ENCODE measurements around the gene ACE.
A peak's percentile ranks its signal among the peaks of the same experiment; 100 is the strongest.

ACE gene

DNA sequence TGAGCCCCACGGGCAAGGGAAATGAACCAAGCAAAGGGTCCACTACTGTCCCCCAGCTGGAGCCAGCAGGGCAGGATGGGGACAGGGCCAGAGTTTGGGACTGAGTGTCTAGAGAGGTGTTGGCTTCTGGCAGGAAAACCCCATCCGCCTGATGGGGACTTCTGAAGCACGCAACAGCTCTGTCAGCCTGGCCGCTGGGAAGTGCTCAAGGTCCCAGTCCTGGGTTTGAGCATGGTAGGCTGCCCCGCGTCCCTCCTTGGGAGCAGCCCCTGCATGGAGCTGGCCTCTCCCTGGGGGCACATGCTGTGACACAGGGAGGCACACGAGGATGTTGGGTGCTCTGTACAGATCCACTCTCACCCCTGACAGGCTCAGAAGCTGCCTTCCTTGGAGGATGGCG, 14.6 kb downstream of the ACE start:
- DNase-seq (ENCODE audit: low read depth): no peak

DNA sequence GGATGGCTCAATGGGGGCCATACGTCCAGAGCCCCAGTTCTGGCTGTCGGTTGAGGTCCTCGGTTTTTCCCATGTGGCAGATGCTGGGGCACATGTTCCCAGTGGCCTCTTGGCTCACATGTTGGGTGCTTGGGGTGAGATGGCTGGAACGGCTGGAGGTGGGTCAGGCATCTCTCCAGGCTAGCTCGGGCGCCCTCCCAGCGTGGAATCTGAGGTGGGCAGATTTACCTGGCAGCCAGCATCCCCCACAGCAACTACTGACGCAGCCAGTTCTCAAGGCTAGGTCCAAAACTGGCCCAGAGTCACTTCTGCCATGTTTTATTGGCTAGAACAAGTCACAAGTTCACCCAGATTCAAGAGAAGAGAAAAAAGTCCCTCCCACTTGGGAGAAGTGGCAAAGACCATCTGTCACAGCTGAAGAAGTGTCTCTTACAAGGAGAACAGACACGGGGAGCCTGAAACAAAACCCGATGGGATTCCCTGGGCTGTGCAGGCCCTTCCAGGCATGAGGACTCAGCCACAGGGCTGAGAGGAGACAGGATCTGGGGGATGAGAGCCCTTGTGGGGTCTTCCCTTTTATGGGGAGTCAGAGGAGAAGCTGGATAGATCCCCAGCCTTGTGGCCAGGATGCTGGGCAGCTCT, 15.2 kb downstream of the ACE start:
- DNase-seq (ENCODE audit: low read depth): no peak

DNA sequence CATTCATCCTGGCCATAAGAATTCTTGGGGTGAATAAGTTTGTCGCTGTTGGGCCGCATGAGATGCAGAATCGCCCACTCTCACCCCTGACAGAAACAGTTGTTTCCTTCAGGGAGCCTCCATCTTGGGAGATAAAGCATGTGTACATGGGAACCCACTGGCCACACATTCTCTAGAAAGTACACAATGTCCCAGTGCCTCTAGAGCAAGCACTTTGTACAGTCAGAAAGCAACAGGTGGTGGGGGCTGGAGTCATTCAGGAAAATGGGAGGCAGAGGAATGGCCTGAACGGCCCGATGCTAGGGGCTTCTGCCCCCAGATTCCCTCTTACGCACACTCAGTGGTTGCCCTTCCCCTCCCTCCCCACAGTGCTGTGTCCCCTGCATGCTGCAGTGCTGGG, 16.1 kb downstream of the ACE start:
- DNase-seq (ENCODE audit: low read depth): no peak

DNA sequence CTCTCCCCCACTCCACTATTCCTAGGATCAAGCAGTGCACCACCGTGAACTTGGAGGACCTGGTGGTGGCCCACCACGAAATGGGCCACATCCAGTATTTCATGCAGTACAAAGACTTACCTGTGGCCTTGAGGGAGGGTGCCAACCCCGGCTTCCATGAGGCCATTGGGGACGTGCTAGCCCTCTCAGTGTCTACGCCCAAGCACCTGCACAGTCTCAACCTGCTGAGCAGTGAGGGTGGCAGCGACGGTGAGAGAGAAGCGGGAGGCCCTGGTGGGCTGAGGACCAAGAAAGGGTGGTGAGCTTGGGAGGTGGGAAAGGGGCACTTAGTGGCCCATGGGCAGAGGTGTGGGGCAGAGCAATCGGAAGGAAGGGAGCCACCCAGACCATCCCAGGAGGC, 16.6 kb downstream of the ACE start:
- no peak for DNase-seq (ENCODE audit: low read depth)

DNA sequence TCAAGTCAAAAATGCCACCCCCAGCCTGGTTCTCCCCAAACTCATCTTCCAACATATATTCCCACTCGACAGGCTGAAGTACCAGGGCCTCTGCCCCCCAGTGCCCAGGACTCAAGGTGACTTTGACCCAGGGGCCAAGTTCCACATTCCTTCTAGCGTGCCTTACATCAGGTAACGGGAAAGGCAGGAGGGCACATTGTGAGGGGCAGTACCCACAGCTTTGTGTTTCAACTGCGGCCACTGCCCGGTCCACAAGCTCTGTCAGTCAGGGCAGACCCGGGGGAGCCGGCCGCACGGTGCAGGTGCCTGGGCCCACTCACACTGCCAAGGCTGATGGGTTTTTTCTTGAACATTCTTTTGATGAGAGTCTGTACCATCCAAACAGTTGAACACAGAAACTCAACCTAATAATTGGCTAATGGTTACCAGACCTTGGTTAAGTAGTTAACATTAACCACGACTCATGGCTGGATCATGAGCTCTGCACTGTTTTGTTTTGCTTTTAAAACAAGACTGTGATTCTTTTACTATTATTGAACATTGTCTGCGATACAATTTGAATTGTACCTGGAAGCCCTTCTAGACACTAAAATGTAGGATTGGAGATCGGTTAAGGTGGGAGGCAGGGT, 17.6 kb downstream of the ACE start:
- no peak for DNase-seq (ENCODE audit: low read depth)

DNA sequence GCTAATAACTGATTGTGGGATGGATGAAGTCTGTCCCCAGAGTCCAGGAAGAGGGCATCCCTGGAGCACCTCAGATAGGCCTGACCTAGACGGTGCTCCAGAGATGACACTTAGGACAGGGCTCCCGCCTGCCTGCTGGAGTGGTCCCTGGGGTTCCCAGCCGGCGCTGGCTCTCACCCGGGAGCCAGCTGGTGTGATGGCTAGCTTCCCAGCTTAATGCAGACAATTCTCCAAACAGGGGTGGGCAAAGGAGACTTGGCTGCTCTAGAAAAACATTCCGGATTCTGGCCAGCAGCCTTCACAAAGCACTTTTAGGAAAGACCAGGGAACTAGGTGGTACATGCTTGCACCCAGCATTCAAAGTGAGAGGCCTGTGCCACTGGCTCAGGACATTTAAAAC, 18.6 kb downstream of the ACE start:
- DNase-seq (ENCODE audit: low read depth): no peak

DNA sequence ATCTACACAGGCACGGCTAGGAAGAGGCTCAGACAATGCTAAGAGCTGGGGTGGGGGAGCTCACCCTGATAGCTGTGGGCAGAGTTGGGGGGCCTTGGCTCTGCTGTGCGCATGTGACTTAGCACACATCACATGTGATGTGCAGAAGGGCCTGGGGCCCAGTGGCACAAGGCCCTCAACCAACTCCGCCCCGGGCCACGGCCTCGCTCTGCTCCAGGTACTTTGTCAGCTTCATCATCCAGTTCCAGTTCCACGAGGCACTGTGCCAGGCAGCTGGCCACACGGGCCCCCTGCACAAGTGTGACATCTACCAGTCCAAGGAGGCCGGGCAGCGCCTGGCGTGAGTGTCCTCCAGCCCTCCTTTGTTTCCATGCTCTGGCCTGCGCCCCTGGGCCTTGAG, 19.3 kb downstream of the ACE start:
- no peak for DNase-seq (ENCODE audit: low read depth)

DNA sequence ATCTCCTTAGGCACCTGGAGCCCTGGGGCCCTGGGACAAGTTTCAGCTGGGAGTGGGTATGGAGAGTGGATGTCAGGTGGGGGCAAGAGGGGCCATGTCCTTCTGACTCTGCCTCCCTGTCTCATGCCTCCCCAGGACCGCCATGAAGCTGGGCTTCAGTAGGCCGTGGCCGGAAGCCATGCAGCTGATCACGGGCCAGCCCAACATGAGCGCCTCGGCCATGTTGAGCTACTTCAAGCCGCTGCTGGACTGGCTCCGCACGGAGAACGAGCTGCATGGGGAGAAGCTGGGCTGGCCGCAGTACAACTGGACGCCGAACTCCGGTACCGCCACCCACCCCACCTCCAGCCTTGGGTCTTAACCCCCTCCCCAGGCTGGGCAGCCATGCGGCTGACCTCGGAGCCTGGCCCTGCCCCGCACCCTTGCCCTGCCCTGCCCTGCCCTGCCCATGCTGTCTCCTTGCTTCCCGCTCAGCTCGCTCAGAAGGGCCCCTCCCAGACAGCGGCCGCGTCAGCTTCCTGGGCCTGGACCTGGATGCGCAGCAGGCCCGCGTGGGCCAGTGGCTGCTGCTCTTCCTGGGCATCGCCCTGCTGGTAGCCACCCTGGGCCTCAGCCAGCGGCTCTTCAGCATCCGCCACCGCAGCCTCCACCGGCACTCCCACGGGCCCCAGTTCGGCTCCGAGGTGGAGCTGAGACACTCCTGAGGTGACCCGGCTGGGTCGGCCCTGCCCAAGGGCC, 20.0 kb downstream of the ACE start:
- DNase-seq (ENCODE audit: low read depth): no peak

DNA sequence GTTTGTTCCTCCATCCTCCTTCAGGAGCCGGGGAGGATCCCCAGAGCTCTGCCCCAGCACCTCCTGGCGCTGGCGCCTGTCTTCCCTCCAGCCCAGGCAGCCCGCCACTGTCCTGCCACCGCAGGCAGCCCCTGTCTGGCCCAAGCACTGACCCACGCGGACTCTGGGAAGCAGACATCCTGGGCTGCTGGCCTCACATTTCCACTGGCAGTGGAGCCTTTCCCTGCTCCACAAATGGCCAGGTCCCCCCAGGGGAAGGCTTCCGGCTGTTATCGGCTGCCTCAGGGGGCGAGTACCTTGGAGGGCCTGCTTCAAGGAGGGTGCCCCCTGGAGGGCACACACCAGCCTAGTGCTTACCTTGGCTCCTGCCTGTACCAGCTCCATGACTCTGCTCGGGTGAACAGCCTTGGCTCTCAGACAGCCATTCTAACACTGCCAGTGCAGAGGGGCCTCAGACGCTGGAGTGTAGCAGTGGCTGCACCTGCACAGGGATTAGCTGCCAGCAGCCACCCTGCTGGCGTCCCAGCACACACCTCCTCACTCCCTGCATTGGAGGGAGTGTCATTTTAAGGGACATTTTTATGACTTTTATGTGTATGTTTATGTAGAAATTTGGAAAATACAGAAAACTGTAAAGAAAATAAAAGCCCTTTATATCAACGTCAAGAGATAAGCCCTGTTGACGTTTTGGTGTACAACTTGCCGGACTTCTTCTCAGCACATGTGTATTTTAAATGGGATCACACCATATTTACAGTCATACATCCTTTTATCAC, 21.0 kb downstream of the ACE start:
- peak; percentile 10 for DNase-seq (ENCODE audit: low read depth)

DNA sequence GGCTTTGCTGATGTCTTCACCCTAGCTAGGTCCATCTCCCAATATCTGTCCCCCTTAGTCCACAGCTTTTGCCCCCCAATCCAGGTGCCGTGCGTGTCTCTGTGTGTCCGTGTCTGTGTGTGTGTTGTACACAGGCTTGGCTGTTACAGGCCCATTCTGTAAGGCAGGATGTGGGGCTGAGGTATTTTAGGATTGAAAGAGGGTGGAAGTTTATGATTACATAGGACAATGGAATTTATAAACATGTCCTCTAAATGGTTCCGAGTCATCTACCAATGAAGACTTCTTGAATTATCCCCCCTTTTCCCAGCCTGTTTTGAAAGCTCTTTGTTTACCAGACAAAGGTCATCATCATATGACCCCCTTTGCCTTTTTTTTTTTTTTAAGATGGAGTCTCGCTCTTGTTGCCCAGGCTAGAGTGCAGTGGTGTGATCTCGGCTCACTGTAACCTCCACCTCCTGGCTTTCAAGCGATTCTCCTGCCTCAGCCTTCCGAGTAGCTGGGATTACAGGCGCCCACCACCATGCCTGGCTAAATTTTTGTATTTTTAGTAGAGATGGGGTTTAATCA, 21.9 kb downstream of the ACE start:
- DNase-seq (ENCODE audit: low read depth): peak; percentile 87

DNA sequence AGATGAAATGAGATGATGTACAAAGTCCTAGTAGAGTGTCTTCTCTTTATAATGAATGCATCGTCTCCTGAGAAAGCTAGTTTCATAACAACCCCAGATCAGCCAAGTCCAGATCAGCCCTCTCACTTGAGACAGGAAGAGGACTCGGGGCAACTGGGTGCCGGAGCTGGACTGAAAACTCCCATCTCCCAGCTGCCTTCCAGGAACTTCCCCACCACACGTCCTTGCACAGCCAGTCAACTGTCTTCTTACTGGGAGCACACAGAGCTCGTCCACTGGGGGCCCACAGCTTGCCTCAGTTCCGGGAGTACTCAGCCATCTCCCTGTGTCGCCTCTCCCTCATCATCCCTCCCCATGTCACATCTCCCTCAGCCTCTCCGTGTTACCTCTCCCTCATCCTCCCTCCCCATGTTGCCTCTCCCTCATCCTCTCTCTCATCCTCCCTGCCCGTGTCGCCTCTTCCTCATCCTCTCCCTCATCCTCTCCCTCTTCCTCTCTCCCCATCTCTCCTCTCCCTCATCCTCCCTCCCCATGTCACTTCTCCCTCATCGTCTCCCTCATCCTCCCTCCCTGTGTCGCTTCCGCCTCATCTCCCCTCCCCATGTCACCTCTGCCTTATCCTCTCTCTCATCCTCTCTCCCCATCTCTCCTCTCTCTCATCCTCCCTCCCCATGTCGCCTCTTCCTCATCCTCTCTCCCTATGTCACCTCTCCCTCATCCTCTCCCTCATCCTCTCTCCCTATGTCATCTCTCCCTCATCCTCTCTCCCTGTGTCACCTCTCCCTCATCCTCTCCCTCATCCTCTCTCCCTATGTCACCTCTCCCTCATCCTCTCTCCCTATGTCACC, 23.9 kb downstream of the ACE start:
- no peak for DNase-seq (ENCODE audit: low read depth)

DNA sequence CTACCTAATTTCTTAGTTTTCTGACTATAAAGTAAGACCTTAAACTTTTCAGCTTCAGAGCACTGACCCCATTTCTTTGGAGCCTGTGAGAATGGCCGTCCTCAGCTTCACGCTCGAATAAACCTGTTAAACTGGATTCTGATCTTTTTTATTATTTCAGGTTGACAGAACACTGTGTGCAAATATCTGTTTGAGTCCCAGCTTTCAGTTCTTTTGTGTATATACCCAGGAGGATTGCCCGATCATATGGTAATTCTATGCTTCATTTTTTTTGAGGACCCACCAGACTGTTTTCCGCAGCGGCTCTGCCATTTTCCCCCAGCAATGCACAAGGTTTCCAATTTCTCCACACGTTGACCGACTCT, 26.5 kb downstream of the ACE start:
- no peak for DNase-seq (ENCODE audit: low read depth)

DNA sequence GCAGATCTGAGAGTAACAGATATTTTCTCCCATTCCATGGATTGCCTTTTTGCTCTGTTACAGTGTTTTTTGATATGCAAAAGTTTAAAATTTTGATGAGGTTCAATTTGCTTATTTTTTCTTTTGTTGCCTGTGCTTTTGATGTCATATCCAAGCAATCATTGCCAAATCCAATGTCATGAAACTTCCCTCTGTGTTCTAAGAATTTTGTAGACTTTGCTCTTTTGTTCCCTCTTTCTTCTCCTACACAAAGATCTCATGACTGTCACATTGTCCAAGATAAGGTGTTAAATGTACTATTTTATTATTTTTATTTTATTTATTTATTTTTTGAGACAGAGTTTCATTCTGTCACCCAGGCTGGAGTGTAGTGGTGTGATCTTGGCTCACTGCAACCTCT, 27.4 kb downstream of the ACE start:
- no peak for DNase-seq (ENCODE audit: low read depth)

DNA sequence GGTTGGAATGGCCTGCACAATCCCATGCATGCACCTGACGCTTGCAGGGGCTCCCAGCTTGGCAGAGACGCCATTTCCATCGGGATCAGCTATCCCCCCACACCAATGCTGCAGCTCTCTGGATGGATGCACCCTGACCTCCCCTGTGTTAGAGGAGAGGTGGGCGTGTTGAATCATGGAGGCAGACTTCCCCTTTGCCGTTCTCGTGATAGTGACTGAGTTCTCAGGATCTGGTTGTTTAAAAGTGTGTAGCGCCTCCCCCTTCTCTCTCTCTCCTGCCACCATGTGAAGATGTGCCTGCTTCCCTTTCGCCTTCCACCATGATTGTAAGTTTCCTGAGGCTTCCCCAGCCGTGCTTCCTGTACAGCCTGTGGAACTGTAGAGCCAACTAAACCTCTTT, 28.5 kb downstream of the ACE start:
- DNase-seq (ENCODE audit: low read depth): no peak

DNA sequence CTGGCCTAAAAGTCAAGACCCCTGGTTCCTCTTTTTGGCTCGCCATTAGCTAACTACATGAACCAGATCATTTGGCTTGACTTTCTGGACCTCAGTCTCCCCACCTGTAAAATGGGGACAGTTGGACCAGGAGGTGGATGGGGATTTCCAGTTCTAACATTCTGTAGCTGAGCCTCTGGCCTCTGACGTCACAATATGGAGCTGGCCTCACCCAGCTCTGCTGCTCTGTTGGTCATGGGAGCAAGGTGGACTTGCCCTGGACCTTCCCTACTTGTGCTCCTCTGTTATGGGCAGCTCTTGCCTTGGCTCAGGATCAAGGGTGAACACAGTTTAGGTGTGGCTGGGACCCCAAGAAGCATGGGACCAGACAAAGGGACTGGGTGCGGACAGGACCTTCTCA, 29.8 kb downstream of the ACE start:
- no peak for DNase-seq (ENCODE audit: low read depth)

DNA sequence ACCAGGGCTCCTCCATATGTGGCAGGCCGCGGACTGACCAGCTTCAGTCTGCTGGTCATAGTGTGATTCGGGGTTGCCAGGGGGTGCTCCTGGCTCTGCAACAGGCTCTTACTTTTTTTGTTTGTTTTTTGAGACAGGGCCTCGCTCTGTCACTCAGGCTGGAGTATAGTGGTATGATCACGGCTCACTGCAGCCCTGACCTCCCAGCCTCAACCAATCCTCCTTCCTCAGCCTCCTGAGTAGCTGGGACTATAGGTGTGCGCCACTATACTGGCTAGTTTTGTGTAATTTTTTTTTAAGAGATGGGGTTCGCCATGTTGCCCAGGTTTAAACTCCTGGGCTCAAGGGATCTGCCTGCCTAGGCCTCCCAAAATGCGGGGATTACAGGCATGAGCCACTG, 34.5 kb downstream of the ACE start:
- no peak for DNase-seq (ENCODE audit: low read depth)

DNA sequence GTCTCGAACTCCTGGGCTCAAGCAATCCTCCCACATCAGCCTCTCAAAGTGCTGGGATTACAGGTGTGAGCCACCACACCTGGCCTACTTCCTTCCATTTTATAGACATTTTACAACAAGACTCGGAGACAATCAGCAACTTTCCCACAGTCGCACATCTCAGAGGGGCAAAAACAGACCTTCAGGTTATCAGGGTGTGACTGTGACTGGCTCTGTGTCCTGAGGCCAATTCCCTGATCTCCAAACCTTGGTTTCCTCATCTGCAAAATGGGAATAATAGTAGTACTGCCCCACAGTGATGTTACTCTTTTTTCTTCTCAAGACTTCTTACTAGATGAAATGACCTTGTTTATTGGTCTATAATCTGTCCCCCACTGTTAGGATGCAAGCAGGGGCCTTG, 35.5 kb downstream of the ACE start:
- no peak for DNase-seq (ENCODE audit: low read depth)

DNA sequence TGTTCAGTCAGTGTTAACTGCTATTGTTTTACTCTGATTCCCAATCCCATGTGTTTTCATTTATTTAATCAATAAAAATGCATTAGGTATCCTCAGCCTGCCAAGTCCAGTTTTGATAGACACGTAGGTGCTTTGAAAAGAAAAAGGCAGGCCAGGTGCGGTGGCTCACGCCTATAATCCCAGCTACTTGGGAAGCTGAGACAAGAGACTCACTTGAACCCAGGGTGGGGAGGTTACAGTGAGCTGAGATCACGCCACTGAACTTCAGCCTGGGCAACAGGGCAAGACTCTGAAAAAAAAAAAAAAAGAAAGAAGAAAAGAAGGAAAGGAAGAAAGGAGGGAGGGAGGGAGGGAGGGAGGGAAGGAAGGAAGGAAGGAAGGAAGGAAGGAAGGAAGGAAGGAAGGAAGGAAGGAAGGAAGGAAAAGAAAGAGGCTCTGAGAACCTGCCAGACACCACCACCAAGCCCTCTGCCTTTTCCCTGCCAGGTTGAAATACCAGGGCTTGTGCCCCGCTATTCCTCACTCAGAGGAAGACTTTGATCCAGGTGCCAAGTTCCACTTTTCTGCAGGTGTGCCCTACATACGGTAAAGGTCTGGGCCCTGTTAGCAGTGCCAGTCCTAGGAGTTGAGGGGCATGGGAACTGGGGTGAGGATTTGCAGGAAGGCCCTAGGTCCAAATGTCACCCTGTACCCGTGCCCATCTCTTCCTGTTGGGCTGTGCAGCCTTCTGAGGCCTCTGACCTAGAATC, 36.2 kb downstream of the ACE start:
- no peak for DNase-seq (ENCODE audit: low read depth)

DNA sequence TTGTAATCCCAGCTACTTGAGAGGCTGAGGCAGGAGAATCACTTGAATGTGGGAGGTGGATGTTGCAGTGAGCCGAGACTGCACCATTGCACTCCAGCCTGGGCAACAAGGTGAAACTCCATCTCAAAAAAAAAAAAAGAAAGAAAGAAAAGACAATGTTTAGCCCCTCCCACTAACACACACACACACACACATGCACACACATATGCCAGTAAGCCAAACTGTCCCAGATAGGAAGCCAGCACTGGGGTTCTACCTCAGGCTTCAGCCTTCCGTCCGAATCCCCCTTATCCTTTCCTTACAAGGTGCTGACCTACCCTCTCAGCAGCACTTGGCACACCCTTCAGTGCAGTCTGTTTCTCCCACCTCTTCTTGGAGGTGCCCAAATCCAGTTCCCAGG, 37.6 kb downstream of the ACE start:
- DNase-seq (ENCODE audit: low read depth): no peak

DNA sequence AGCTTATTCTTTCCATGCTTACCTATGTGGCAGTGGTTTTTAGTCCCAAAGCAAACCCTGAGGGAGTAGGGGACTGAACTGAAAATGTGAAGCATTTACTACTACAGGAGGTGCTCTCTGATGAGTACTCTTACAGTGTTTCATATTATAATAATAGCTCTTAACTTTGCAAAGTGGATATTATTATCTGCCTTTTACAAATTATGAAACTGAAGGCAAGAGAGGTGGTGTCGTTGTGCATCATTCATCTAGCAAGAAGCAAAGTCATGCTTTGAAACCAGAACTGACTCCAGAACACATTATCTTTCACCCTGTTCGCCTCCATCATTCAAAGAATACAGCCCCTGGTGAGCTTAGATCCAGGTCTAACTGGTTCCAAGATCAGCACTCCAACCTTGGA, 38.1 kb downstream of the ACE start:
- DNase-seq (ENCODE audit: low read depth): no peak

DNA sequence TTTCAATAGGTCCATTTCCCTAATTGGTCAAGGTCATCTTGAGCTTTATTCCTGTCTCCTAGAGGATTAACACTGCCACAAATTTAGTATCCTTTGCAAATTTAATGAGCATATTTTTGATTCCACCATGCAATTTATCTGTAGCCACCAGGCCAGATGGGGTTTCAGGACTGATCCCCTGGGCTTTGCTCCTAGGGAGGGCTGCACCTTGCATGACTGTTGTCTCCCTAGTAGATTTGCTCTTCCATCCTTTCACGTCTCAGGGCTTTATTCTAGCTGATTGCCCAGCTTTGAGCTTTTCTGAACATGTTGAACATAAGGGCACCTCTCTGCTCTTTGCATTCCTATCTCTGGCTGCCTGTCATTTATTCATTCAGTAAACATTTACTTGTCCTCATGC, 38.6 kb downstream of the ACE start:
- DNase-seq (ENCODE audit: low read depth): no peak
